ENCODE data around the gene CD47.

GRCh38 chr3:108113975-108114374, 23.1 kb upstream of the CD47 start:
- no peak for TF ChIP-seq NFRKB (IDR thresholded peaks at IDR 0.05)
- TF ChIP-seq KMT2A (CRISPR knock-in tag; IDR thresholded peaks at IDR 0.05) = no peak
- no peak for TF ChIP-seq ZNF34 (CRISPR knock-in tag; IDR thresholded peaks at IDR 0.05; ENCODE audit: borderline replicate concordance)
- no peak for TF ChIP-seq HNRNPL (IDR thresholded peaks at IDR 0.05; ENCODE audit: low read depth, low read length)
- no peak for TF ChIP-seq RAD21 (CRISPR knock-in tag; IDR thresholded peaks at IDR 0.05)
- no peak for TF ChIP-seq ZNF333 (CRISPR knock-in tag; IDR thresholded peaks at IDR 0.05; ENCODE audit: borderline replicate concordance)
- no peak for TF ChIP-seq CTCF (CRISPR knock-in tag; IDR thresholded peaks at IDR 0.05)
- TF ChIP-seq CEBPB (IDR thresholded peaks at IDR 0.05; ENCODE audit: borderline replicate concordance, low read depth, low read length) = no peak
